Measurements from ENCODE around the gene ANO10. TPM values are rescaled to one million over a fixed set of nuclear protein-coding genes. Genes with fewer than 3 reads are reported as not detected.
"Not testable (repeated sequence)": the region's sequence is repeated elsewhere in the genome, so short reads cannot be mapped to it uniquely, and the experiment has no call there.

ANO10 gene
- total RNA-seq, 1 experiment from 2014 or later = 26.6 TPM

- ATAC-seq (no peak), DNase-seq (ENCODE audit: low read depth, low spot score) (no peak)
- no peaks in the 10 kb centered on the region for H3K36me3 ChIP-seq (ENCODE audit: control insufficient read depth, insufficient read depth, low read length)
- in situ Hi-C loops (cut with HindIII; ENCODE audit: low pct_unique_long_range_greater_than_20kb, low sequenced_read_pairs) = no loop called here
- CTCF ChIA-PET = no interaction called here
- no peak overlapping the region for H3K27ac ChIP-seq (ENCODE audit: low read length)
- H3K4me3 ChIP-seq (ENCODE audit: low read depth in 2 of 2, low read length in 2 of 2) = no peak overlapping the region
- no peaks in the 10 kb centered on the region for H3K4me1 ChIP-seq (ENCODE audit: control insufficient read depth, insufficient read depth, low read length)
- no TSS peak for BruUV-seq (replicated peaks)
- H3K9me3 ChIP-seq (ENCODE audit: control insufficient read depth, insufficient read depth, low read depth, low read length) = peaks cover 4% of the 10 kb centered on the region; the same call in 1 of the 2 replicates
- intact Hi-C loops (cut with micrococcal nuclease; ENCODE audit: unreplicated experiment) = no loop called here
- H3K27me3 ChIP-seq (ENCODE audit: control insufficient read depth, insufficient read depth, low read length) = no peaks in the 10 kb centered on the region
- no peak for TF ChIP-seq POLR2AphosphoS5 (IDR thresholded peaks at IDR 0.05; ENCODE audit: low read depth, low read length)
- no peak for TF ChIP-seq SIN3A (IDR thresholded peaks at IDR 0.05; ENCODE audit: borderline replicate concordance, insufficient read depth, low read depth, low read length)
- TF ChIP-seq, protein P1, sequence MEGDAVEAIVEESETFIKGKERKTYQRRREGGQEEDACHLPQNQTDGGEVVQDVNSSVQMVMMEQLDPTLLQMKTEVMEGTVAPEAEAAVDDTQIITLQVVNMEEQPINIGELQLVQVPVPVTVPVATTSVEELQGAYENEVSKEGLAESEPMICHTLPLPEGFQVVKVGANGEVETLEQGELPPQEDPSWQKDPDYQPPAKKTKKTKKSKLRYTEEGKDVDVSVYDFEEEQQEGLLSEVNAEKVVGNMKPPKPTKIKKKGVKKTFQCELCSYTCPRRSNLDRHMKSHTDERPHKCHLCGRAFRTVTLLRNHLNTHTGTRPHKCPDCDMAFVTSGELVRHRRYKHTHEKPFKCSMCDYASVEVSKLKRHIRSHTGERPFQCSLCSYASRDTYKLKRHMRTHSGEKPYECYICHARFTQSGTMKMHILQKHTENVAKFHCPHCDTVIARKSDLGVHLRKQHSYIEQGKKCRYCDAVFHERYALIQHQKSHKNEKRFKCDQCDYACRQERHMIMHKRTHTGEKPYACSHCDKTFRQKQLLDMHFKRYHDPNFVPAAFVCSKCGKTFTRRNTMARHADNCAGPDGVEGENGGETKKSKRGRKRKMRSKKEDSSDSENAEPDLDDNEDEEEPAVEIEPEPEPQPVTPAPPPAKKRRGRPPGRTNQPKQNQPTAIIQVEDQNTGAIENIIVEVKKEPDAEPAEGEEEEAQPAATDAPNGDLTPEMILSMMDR (IDR thresholded peaks at IDR 0.05) = no peak
- TF ChIP-seq TCF7L2 (IDR thresholded peaks at IDR 0.05; ENCODE audit: low read depth, low read length) = no peak
- TF ChIP-seq, protein P2, sequence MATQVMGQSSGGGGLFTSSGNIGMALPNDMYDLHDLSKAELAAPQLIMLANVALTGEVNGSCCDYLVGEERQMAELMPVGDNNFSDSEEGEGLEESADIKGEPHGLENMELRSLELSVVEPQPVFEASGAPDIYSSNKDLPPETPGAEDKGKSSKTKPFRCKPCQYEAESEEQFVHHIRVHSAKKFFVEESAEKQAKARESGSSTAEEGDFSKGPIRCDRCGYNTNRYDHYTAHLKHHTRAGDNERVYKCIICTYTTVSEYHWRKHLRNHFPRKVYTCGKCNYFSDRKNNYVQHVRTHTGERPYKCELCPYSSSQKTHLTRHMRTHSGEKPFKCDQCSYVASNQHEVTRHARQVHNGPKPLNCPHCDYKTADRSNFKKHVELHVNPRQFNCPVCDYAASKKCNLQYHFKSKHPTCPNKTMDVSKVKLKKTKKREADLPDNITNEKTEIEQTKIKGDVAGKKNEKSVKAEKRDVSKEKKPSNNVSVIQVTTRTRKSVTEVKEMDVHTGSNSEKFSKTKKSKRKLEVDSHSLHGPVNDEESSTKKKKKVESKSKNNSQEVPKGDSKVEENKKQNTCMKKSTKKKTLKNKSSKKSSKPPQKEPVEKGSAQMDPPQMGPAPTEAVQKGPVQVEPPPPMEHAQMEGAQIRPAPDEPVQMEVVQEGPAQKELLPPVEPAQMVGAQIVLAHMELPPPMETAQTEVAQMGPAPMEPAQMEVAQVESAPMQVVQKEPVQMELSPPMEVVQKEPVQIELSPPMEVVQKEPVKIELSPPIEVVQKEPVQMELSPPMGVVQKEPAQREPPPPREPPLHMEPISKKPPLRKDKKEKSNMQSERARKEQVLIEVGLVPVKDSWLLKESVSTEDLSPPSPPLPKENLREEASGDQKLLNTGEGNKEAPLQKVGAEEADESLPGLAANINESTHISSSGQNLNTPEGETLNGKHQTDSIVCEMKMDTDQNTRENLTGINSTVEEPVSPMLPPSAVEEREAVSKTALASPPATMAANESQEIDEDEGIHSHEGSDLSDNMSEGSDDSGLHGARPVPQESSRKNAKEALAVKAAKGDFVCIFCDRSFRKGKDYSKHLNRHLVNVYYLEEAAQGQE (IDR thresholded peaks at IDR 0.05; ENCODE audit: insufficient read depth in 1 of 2, low read depth in 2 of 2, low read length in 1 of 2) = no peak
- POLR2A ChIA-PET = no interaction called here
Observed at GRCh38 chr3:43521941-43522340, 99.9 kb downstream of the ANO10 start.

- H3K36me3 ChIP-seq (ENCODE audit: control insufficient read depth, insufficient read depth, low read length); CTCF ChIA-PET; POLR2A ChIA-PET; BruUV-seq (replicated peaks); H3K27ac ChIP-seq (ENCODE audit: low read length); intact Hi-C loops (cut with micrococcal nuclease; ENCODE audit: unreplicated experiment); H3K27me3 ChIP-seq (ENCODE audit: control insufficient read depth, insufficient read depth, low read length); in situ Hi-C loops (cut with HindIII; ENCODE audit: low pct_unique_long_range_greater_than_20kb, low sequenced_read_pairs); H3K4me1 ChIP-seq (ENCODE audit: control insufficient read depth, insufficient read depth, low read length); ATAC-seq; H3K9me3 ChIP-seq (ENCODE audit: control insufficient read depth, insufficient read depth, low read depth, low read length); DNase-seq (ENCODE audit: low read depth, low spot score); H3K4me3 ChIP-seq (ENCODE audit: low read depth in 2 of 2, low read length in 2 of 2): not testable (repeated sequence)
Observed at GRCh38 chr3:43518515-43518914, 103.3 kb downstream of the ANO10 start.

DNA sequence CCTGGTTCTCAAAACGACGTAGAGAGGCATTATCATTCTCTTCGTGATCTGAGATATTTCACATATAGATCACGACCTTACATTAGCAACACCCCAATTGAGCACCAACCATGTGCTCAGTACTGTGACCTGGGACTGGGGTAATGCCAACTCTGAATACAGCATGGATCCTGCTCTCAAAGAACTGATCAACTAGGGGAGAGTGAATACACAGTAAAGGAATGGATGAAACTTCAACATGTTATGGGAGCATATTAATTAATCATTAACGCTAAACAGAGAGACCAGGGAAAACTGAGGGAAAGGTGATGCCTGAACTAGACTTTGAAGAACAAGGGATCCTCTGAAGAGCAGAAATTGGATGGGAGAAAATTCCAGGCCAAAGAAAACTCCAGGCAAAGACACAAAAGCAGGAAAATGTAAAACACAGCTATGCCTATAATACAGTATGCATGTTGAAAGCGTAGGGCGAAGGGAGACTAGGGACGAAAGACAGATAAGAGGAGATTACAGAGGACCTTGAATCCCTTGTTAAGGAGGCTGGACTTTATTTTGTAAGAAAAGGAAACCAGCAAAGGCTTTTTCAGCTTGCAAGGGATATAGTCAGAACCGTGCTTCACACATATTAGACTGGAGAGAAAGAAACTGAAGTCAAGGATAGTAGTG lies 105.7 kb downstream of the ANO10 start:
- DNase-seq (ENCODE audit: low read depth, low spot score) = no peak
- no peaks in the 10 kb centered on the region for H3K36me3 ChIP-seq (ENCODE audit: control insufficient read depth, insufficient read depth, low read length)
- no peak overlapping the region for H3K4me3 ChIP-seq (ENCODE audit: low read depth in 2 of 2, low read length in 2 of 2)
- H3K27me3 ChIP-seq (ENCODE audit: control insufficient read depth, insufficient read depth, low read length) = no peaks in the 10 kb centered on the region
- POLR2A ChIA-PET = no interaction called here
- no peak for TF ChIP-seq SIN3A (IDR thresholded peaks at IDR 0.05; ENCODE audit: borderline replicate concordance, insufficient read depth, low read depth, low read length)
- TF ChIP-seq TCF7L2 (IDR thresholded peaks at IDR 0.05; ENCODE audit: low read depth, low read length) = no peak
- TF ChIP-seq POLR2AphosphoS5 (IDR thresholded peaks at IDR 0.05; ENCODE audit: low read depth, low read length) = no peak
- TF ChIP-seq, protein P2 (IDR thresholded peaks at IDR 0.05; ENCODE audit: insufficient read depth in 1 of 2, low read depth in 2 of 2, low read length in 1 of 2) = no peak
- TF ChIP-seq, protein P1 (IDR thresholded peaks at IDR 0.05) = no peak
- peaks cover 4% of the 10 kb centered on the region; the same call in 1 of the 2 replicates for H3K9me3 ChIP-seq (ENCODE audit: control insufficient read depth, insufficient read depth, low read depth, low read length)
- no peak for ATAC-seq
- in situ Hi-C loops (cut with HindIII; ENCODE audit: low pct_unique_long_range_greater_than_20kb, low sequenced_read_pairs) = no loop called here
- no peaks in the 10 kb centered on the region for H3K4me1 ChIP-seq (ENCODE audit: control insufficient read depth, insufficient read depth, low read length)
- CTCF ChIA-PET = no interaction called here
- BruUV-seq (replicated peaks) = no TSS peak
- intact Hi-C loops (cut with micrococcal nuclease; ENCODE audit: unreplicated experiment) = no loop called here
- no peak overlapping the region for H3K27ac ChIP-seq (ENCODE audit: low read length)

Measured in Panc1 (cell line).